Activated effector memory CD4-positive, alpha-beta T cell treated with Interleukin-2 at 50 U/mL for 16 hours (primary cell): ENCODE results near the gene HYAL3.

Experiments
- DNase-seq: peaks from one replicate; pipeline ENCODE4 v3.0.0-alpha.2; 2020

The HYAL3 gene

GRCh38 chr3:50327943-50328691 is 28.9 kb upstream of the HYAL3 start, which contains the start of gene TUSC2:
Gene TUSC2, minus strand, starts transcription at chr3:50328223. Its CDS starts 124 bp downstream, at chr3:50328099.
- DNase-seq: peak; percentile 92

DNA sequence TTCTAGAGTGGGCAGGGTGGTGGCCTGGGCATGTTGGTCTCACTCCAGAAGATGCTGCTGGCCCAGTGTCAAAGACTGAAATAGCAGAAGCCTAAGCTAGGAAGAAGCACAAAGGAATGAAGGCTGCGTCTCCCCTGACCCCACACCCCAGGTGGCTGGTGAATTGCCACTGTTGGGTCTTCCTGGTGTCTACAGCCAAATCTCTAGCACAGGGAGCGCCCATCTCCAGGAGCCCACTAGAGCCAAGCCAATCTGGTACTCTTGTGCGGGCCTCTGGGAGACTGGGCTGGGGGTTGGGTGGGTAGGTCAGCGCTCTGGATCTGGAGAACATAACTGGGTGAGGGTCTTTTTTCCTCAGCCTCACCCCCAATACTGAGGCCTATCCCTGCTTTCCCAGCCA is 27.9 kb upstream of the HYAL3 start:
- DNase-seq: no peak

DNA sequence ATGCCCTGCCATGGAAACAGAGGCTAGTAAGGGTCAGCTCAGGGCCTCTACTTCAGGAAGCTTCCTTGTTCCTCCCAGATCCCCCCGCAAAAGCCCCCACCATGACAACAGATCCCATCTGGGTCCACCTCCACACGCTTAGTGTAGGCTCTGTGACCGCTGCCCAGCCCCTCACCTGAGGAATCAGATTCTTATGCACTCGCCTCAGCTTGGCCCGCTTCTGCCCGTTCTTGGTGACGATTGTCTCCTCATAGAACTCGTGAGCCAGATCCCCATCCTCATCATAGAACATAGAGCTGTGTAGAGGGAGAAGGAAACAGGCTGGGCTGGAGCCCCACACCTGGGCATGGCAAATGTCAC is 27.0 kb upstream of the HYAL3 start:
- DNase-seq: no peak

DNA sequence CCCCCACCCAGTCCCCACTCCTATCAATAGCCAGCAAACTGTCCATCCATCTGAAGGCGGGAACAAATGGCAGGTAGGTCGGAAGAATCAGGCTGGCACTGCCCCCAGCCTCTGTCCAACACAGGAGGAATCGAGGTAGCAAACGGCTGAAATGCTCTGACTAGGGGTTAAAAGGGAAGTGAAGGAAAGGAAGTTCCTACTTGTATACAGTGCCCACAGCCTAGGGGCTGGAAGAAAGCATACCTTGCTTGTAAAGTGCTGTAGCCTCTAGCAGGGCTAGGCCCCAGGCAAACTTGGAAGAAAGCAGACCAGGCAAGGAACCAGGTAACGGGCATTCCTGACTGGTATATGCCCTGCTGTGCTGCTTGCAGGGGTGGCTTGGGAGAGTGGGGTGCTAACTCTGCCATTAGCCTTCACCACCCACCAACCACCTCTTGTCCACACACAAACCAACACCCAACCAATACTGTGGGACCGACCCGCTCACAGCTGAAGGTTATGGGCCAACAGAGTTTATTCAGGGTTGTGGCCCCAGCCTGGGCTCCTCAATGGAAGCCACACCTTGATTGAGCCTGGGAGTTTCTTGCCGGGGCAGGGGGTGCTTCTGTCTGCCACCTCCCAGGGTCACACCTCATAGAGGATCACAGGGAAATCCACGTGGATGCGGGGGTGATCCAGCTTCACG is 26.4 kb upstream of the HYAL3 start:
- no peak for DNase-seq

DNA sequence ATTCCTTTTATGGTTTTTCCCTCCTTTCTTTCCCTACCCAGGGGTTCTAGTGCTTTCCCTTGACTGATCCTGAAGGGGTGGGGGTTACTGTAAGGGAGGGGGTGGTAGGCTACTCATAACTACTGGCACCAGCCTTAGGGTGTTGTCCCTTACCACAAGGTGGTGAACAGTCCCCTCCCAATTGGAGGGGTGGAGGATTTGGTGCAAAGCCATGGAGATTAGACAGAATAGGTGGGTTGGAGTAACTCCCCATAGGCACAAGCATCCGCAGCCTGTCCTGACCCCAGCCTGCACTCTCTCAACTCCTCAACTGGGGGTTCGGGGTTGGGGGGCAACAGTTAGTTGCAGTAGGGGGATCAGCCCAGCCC is 25.9 kb upstream of the HYAL3 start:
- no peak for DNase-seq

DNA sequence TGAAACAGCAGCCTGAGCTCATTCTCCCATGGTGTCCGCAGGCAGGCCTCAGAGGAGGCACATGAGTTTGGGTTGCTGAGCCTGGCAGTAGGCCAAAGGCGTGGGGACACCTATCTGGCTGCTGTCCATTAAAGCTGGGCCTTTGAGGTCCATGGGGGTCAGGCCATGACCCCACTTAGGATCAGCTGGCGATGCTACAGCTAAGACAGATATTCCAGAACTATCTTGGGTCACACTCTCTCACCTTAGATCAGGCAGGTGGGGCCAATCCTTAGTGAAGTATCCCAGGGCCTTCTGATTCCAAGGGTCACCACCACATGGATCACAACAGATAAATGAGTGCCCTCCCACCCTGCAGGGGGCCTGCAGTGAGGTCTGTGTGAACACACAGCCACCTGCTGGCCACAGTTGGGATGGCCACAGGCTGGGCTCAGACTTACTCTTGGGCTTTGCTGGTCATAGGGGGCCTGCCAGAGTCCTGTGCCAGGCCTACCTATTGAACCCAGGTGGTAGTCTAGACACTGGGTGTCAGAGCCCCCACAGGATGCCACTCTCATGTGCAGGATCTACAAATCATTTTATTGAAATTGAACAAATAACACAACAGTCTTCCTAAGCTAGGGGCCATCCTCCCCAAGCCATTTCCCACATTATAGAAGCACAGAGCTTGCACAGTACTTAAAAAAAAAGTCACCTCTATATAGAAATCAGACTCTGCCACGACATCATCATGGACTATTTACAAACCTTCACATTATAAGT is 25.3 kb upstream of the HYAL3 start:
- peak; percentile 47 for DNase-seq

DNA sequence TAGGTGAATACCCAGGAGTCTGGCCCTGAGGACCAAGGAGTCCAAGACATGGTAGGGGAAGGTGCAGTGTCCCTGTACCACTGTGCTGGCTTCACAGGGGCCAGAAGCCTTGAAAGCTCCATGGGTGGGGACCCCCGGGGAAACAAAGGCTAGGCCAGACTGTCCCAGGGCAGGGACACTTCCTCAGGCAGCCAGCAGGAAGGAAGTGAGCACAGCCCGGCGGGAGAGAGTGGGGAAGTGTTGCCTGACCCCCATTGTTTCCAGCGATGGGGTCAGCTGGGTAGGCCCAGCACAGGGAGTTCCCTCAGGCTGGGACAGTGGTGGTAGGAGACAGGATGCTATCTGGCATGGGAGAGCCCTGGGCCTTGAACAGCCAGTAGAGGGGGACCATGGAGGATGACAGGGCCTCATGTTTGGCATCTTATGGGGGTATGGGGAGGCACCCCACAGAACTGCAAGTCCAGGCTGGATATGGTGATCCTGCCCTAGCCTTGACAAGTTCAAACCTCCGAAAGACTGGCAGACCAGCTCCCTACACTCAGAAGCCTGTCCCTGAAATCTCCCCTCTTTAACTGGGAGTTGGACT is 24.5 kb upstream of the HYAL3 start:
- no peak for DNase-seq

DNA sequence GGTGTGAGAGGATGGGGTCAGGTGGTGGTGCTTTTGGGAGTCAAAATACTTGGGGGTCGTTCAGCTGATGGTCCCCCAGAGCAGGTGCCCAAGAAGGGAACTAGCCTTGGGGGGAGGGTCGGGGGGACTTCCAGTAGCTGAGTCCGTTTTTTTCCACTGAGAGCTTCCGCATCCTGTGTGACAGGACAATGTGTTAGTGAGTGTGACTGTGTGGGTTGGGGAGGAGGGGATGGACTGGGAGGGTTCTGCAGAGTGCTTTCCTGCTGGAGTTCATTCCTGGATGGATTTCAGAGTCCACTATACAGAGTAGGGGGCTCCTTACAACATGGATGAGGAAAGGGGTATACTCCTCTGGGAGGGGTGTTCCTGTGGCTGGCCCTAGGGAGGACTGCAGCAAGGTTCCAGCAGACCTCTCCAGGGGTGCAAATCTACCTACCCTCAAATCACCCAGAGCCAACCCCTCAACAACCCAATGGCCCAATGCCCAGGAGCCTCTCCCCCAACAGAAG is 23.9 kb upstream of the HYAL3 start:
- no peak for DNase-seq

DNA sequence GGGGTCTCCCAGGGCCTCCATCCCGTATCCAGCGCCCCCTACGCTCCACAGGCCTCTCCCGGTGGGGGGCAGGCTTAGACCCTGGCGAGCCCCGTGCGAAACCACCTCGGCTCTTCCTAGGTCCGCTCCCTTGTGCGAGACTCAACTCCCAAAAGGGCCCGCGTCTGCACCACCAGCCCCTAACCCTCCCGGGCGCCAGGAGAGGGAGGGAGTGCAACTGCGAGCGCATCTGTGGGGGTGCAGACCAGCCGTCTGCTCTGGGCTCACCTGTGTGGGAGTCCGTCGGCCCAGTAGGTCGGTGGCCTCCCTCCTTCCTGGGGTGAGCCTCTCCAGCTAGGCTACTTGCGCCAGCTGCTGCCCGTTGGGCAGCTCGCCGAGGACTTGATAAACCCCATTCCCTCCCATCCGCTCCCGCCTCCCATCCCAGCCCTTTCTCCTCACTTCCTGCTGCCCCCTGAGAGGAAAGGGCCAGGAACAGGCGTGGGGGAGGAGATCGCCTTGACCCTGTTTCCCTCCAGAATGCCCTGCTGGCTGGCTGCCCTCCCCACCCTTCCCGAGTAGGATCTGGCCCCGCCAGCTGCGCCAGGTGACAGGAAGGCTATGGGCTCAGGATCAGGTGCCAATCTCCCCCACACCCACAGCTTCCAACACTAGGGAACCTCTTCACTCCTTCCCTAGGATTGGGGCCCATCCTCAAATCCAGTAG is 23.3 kb upstream of the HYAL3 start, which contains the start of gene HYAL2:
HYAL2 (minus strand) TSS at position 360 of the 706 bp plus-strand sequence. CDS start 2,256 bp downstream, outside the sequence.
- no peak for DNase-seq

DNA sequence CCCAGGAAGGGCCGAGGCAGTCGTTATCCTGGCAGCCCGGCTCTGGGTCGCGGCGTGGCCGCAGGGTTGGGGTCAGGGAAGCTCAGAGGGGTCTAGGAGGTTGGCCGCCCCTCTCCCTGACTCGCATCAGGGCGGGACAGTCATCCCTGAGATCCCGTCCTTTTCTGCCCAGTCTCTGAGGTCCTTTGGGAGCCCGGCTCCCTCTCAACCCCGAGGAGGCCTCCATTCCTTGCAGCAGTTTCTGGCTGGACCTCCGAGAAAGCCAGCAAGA is 22.8 kb upstream of the HYAL3 start:
- DNase-seq: no peak

- peak; percentile 81 for DNase-seq
Measured at GRCh38 chr3:50321336-50322114, 22.3 kb upstream of the HYAL3 start.

- DNase-seq: no peak
Measured at GRCh38 chr3:50320853-50321335, 21.7 kb upstream of the HYAL3 start.

DNA sequence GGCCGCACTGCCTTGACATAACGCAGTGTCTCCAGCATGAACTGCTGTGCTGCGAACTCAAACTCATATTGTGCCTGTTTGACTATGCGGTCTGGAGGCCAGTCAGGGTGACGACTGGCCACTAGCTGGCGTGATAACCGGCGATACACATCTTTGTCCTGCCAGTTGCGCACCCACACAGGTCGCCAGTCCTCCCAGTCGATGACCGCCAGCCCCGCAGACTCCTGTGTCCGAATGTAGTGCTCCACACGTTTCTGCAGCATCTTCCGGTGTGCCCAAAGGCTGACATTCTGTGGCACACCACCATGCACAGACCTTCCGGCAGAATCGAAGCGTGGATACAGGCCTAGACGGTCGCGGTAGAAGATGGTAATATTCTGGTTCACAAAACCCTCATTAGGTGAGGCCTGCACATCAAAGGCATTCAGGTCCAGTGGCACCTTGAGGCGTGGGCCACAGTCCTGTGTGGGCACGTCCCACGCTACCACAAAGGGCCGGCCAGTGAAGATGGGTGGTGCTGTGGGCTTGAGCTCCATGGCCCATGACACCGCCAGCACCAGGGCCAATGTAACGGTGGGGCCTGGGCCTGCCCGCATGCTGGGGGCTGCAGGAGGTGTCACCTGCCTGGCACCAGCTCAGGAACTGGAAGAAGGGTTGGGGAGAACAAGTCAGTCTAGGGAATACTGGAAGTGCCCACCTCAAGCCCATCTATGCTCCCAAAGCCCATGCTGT is 20.9 kb upstream of the HYAL3 start:
- no peak for DNase-seq

DNA sequence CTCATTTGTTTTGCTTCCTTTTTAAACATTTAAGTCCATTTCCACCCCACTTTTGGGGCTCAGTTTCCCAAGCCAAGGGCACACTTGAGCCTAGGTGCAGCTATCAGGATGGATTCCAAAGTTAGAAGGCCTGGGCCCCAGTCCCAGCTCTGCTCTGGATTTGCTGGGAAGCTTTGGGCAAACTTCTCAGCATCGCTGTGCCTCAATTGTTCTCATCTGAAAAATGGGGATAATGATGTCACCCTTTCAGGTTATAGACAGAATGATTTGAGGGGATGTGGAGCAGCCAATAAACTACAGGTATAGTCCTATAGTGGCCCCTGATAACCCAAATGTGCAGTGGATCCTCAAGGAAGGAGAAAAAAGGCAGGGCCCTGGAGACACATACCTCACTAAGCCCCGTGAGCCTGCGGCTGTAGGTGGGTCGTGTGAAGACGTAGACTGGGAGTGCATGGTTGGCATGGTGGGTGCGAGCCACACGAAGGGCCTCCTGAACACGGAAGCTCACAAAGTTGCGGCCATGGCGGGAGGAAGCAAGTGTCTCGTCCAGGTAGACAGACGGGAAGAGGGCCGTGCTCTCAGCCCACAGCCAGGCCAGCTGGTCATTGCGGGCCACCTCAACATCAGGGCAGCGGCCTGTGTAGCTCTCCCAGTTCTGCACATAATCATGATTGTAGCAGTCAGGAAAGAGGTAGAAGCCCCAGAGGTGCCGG is 20.1 kb upstream of the HYAL3 start:
- no peak for DNase-seq

DNA sequence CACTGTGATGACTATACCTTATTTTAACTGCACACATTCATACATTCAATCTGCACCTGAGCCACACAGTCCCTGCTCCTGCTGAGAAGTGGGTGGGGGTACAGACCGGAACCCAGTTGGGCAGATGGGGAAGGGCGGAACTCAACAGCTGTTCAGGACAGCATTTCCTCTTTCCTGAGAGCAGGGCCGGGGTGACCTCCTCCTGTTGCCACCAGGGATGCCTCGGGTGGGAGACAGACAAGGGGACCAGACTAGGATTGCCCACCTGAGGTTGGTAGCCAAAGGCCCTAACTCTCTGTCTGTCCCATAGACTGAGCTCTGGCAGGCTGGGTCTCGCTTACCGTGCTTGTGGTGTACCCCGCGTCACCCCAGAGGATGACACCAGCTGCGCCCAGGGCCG is 19.4 kb upstream of the HYAL3 start:
- DNase-seq: no peak

GRCh38 chr3:50318163-50318562 is 19.0 kb upstream of the HYAL3 start:
- DNase-seq: no peak

DNA sequence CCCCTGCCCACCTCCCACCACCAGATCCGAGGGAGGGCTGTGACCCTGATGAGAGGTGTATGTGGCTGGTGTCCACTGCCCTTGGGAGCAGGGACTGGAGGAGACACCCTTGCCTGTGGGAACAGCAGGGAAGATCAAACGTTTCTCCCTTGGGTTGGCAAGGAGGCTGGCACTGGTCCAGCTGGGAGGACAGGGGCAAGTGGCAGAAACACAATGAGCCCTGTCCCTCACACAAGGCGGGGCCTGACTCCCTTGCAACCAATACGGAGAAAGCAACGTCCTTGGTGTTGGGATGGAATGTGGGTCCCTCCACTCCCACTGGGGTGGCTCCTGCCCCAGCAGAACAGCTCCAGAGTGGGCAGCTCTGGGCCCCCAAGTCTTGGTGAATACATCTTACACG is 18.1 kb upstream of the HYAL3 start:
- no peak for DNase-seq

DNA sequence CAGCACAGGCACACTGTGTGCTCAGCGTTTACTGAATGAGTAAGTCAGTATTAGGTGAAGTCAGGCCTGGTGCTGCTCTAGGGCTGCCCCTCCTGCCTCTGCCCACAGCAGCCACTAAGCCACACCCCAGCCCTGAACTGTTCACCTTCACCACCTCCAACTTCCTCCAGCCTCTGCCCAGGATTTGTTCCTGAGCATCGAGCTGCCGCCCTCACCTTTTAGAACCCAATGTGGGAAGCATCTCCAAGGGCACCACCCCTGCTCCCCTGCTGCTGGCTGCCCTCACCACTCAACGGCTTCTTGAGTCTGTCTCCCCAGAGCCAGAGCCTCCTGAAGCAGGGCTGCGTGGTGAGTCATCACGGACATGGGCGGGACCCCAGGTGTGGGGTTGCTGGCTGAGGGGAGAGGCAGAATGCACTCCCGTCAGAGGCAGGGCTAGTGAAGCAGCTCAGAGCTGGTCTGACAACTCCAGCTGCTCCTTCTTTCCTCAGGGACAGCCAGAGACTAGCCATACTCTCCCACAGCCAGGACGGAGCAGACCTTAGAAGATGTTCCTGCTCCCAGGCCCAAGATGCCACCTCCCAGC is 17.5 kb upstream of the HYAL3 start:
- DNase-seq: peak; percentile 82

- DNase-seq: no peak
Measured at GRCh38 chr3:50314816-50315215, 15.6 kb upstream of the HYAL3 start.

DNA sequence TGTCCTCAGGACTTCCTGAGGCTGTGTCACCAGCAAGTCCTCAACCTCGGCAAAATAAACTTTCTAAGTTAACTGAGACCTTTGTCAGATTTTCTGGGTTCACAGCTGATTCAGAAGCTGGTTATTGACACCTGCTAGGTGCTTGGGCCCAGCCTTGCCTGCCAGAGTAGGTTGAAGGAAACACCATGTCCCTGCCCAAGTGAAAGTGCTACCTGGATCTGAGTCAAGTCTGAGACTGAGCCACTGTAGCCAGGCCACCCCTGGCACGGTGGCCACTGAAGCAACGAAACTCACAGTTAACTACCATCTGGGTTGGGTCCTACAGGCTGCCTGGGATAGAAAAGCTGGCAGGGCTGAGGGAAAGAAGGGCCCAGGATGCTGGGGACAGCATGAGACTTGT is 15.1 kb upstream of the HYAL3 start:
- DNase-seq: no peak
